UCSD-AML1 (cell line): Measurements from ENCODE around the gene CIBAR2.
A peak's percentile ranks its signal among the peaks of the same experiment; 100 is the strongest.

ENCODE experiments used
- DNase-seq: peaks from one replicate; lab custom pipeline; 2025; ENCODE audit not compliant: unreplicated experiment; lab: John Stamatoyannopoulos, UW

CIBAR2 gene

DNA sequence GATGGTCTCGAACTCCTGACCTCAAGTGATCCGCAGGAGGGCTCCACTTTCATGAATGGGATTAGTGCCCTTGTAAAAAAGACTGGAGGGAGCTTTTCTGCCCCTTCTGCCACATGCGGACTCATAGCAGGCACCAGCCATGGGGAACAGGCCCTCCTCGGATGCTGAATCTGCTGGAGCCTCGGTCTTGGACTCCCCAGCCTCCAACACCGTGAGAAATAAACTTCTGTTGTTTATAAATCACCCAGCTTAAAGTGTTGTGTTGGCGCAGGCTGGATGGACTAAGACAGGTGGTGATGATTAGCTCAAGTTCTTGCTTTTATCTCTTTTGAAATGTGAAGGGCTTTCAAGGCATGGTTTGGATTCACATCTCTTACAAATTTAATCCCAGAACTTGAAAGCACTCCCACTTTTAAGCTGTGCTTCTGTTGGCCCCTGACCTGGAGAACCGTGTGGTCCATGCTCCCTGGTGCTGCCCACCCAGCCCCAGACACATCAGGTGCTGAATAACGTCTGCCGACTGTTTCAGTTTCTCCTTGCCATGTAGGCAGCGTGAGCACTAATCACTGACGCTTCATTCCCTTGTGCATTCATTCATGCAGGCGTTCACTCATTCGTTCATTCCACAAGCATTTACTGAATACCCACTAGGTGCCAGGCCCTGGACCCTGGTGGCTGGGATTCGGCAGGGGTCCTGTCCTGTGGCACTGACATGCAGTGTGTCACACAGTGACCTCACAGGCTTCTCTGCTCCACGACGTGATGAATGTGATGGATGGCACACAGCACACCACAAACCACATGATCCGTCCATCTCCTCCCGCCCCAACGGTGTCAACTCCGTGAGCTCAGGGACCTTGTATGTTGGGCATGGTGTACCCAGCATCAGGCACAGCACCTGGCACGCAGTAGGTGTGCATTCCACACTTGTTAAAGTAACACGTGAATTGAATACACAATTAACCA, 8.9 kb downstream of the CIBAR2 start:
- DNase-seq, result no peak

DNA sequence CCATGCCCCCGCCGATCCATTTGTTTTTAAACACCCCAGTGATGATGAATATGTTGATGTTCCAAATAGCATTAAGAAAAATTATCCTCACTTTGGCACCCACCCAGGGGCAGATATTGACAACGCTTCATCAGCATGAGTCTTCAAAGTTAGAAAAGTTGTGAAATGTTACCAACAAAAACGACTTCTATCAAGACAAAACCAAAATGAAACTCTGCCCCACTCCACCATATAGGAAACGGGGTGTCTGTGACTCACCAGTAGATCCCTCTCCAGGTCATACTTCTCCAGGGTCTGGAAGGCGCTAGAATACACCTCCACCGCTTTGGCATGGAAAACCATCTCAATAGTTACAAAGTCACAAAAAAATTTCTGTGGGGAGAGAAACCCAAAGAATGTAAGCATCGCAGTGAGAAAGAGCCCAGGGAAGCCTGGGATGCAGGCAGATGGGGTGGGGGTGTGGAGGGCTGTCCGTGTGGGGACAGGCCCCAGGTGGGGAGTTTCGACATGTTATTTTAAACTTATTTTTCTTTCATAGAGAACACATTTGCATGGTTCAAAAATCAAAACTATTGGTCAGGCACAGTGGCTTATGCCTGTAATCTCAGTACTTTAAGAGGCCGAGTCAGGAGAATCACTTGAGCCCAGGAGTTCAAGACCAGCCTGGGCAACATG, 10.2 kb downstream of the CIBAR2 start:
- no peak for DNase-seq

DNA sequence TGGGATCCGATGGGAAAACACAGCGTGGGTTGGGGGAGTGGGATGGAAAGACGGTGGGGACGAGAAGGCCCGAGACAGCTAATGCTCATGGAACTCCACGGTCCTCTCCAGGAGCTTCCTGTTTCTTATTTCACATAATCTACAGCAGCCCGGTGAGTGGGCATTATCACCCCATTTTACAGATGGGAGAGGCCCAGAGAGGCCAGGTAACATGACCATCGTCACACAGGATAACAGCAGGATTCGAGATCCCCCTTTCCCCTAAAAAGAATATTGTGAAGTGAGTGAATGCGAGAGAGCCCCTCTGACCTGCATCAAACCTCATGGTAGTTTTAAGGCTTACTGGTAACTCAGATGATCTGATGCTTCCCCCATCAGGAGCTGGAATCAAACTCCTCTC, 12.0 kb downstream of the CIBAR2 start:
- no peak for DNase-seq

DNA sequence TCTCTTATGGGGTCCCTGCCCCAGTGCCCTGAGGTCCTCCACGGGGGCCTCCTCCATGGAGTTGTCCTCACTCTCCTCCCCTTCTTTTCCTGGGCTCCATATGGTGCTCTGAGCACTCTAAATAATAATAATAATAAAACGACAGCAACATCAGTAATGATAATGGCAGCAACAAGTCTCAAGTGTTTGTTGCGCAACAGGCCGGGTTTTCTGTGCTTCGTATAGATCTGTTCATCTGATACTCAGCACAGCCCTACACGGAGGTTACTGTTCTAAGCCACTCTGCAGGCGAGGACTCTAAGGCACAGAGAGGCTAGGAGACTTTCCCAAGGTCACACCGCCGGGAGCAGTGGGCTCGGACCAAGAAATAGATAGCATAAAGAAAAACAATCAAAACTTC, 13.7 kb downstream of the CIBAR2 start:
- DNase-seq, result no peak

DNA sequence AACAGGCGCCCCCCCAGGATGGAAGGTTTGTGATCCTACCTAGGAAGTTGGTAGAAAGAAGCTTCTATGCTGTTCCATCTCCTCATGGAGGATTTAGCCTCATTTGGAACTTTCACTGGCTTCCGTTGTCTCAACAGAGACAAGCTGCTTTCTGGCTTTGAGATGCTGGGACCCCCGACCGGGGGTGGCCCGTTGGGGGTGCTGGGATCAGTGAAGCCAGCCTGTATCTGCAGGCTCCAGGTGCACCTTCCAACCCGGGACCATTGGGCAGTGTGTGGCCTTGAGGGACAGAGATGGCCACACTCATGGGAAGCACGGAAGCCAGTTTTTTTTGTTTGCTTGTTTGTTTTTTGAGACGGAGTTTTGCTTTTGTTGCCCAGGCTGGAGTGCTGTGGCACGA, 15.4 kb downstream of the CIBAR2 start:
- no peak for DNase-seq

DNA sequence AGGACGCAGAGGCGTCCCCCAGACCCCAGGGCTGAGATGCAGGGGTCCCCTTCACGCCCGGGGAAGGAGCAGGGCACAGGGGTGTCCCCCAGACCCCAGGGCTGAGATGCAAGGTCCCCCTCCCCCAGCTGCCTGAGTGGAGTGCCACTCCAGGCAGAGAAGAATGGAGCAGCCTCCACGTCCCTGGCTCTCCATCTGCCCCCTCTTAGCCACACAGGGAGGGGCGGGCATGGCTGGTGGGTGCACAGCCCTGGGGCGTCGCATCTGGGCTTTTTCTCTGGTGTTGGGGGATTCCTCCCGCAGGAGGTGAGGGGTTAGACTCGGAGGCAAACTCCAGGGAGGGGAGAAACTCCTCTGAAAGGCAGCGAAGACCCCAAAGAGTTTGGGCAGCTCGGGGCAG, 17.5 kb downstream of the CIBAR2 start:
- DNase-seq, result no peak

DNA sequence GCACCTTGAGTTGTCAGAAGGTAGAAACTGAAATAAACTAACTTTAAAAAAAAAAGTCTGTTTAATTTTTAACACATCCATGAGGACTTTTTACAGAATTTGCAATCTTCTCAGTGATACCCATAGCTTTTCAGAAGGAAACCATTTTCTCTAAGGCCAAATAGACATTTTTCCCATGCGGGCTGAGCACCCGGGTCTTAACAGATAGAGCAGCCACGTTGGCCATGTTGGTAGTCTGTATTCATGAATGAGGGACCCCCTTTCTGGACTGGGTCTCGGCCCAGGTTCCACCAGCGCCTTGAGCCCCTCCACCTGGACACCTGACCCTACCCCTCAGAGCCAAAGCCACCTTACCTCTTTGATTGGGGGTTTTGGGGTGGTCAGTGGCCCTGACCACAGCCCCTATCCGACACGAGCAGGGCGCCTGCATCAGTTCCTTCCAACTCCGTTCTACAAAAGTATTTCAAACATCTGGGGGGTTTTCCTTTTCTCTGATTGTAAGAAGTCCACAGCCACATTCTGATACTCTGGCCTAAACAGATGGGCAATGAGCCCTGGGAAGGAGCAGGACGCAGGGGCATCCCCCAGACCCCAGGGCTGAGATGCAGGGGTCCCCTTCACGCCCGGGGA, 18.0 kb downstream of the CIBAR2 start:
- no peak for DNase-seq

DNA sequence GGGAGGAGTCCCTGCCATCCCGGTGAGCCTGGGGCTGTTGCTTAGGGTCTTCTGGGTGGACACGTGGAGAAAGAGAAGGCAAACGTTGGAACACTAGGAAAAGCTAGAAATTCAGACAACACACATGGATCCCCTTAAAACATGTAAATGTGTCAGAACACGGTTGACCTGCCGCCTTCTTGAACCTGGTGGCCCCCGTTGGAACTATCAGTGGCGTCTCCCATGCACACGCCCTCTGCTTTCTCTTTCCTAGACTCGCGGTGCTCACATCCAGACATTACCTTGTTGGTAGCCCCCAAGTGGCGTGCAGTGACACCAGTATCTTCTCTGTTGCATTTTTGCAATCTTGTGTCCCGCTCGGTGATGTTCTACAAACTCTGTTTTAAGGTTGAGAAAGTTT, 18.6 kb downstream of the CIBAR2 start:
- DNase-seq, result no peak

DNA sequence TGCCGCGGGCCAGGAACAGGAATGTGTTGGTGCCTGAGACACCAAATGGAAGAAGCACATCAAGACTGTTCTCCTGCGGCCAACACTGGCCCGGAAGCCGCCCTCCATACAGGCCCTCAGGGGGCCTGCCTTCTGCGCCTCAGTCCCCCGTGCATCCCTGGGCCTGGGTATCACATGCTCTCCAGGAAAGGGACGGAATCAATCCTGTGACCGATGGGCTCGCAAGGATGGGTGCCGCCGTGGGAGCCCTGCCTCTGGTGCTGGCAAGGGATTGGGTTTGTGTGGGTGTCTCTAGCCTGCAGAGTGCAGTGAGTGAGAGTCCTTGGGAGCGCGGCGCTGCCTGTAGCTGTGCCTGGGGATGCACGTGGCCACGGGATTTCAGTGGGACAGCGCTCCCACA, 19.4 kb downstream of the CIBAR2 start:
- no peak for DNase-seq

DNA sequence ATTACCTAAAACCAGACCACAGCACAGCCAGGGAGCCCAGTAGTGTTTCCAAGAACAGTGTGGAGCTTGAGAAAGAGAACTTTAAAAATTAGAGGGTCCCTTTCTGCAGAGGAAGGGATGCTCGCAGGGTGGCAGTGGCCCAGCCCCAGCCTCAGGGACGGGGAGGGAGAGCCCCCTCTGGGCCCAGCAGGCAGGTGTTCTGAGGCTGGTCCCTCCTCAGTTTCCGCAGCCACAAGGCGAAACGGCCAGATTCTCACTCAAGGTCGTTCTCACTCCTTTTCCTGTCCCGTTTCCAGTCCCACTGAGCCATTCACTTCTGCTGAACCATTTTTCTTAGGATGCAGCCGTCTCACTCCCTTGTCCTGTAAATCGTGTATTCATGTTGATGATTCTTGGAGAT, 20.0 kb downstream of the CIBAR2 start:
- no peak for DNase-seq

DNA sequence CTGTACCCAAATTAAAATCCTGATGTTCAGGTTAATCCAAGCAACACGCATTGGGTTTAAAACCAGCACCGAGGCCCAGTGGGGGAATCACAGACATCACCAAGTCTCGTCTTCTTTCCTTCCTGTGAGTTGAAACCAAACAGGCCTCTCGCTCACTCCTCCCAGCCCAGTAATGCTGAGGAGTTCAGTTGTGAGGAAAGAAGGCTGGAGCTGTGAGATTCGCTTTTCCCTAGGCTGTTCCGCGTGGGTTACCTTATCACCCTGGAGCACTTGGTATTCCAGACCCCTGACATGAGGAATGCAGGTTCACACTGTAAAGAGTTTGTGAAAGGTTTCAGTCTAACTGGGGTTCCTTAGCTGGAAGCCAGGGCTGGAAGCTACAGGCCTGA, 20.8 kb downstream of the CIBAR2 start:
- DNase-seq, result no peak

DNA sequence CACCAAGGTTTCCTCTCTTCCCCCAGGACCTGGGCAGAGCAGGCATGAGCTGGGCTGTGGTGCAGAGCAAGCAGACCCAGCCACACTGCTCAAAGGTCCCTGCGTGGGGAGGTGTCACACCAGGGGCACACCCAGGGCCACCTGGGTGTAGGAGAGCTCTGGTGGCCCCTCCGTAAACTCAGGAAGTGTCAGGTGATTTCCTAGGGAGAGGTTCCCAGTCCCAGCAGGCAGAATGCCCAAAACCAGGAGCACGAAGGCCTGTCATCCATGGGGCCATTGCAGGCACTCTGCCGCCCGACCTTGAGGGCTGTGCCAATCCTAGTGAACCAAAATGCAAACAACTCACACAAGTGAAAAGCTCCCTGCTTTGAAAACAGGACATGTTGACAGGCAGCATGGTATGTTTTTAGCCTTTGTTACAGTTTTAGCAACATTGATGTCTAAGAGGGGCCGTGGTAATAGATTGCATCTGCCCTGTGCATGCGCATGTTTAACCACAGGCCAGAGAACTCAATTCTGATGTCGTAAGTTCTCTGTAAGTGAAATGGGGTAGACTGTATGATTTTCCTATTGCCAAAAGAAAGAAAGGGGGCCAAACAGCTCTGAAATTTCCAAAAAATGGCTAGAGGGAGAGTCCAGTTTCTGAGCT, 21.3 kb downstream of the CIBAR2 start:
- DNase-seq, result no peak

DNA sequence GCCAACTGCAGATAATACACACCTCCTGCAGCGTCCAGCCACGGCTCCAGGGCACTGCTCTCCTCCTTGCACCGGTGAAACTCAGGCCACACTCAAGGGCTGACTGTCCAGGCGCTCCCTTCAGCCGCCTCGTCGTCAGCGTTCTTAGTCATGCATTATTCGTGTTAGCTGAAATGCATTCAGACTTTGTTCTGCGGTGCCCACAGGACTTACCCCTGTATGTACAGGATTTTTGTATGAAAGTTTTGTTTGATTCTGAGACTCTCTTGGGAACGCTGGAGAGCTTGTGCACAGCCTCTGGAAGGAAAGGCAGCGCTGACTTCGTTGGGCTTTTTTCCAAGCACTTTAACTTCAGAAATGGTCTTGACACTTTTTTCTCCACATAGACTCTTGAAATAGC, 22.1 kb downstream of the CIBAR2 start:
- no peak for DNase-seq

DNA sequence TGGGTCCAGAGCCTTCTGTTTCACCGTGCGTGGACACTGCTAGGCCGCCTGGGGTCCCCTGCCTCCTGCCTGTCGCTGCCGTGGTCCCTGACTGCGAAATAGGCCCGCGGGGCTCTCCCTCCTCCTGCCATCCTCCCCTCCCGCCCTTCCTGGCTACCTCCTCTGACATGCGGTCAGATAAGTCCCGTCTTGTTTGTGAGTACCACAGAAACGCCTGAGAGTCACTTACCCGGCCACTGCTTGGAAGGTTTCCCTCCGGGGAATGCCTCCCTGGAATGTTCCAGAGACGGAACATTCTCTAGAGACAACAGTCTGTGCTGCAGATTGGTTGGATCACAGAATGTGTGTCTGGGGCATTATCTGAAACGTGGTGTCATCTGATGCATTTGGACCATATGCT, 22.7 kb downstream of the CIBAR2 start:
- DNase-seq, result no peak

DNA sequence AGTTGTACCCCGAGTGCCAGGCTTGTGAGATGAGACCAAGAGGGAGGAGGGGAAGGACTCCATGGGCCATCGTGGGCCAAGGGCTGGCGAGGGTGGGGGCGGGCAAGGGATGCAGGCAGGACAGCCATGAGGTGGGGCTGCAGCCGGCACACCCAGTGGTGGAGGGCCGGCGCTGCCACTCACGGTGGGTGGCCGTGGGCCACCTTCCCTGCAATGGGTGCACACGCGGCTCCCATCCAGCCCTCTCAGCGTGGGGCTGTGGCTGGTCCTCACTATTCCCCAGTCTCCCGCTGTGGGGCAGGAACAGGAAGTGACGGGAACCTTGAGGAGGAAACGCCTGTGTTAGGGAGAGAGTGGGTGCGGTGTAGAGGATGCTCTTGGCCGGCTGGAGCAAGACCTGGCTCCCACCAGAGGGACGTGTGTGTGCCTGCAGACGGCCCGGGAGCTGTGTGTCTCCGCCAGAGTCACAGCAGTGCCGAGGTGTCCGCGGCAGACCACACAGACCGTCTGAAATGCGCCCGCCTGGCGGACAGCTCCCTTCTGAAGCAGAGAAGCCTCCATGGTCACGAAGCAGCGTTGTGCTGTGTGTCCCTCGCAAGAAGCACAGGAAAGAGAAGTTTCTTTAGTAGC, 23.6 kb downstream of the CIBAR2 start:
- DNase-seq, result peak; percentile 41

DNA sequence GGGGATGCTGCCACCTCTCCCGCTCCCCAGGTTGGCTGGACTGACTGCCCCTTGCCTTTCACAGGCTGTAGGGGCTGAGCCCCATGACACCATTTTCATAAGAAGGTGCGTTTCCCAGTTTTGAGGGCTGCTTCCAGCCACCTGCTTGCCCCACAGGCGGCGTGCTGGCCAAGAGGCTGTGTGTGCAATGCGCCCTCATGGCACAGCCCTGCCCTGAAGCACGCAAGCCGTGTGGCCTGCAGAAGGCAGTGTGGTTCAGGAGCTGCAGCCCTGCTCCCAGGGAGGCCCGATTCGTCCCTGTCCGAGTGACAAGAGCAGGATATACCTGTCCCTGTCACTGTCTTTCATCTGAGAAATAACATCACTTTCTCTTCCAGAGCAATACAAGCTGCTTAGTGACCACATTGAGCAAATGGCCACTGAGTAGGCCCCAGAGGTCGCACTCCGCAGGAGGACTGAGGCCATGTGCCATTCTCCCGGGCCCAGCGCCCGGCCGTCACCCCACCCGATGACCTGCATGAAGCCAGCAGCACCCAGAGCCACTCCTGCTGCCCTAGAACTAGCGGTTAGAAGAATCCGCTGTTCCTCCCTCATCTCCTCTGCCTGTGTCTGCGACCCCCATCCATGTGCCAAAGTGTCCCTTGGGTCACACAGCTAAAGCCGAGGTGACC, 24.2 kb downstream of the CIBAR2 start:
- no peak for DNase-seq

DNA sequence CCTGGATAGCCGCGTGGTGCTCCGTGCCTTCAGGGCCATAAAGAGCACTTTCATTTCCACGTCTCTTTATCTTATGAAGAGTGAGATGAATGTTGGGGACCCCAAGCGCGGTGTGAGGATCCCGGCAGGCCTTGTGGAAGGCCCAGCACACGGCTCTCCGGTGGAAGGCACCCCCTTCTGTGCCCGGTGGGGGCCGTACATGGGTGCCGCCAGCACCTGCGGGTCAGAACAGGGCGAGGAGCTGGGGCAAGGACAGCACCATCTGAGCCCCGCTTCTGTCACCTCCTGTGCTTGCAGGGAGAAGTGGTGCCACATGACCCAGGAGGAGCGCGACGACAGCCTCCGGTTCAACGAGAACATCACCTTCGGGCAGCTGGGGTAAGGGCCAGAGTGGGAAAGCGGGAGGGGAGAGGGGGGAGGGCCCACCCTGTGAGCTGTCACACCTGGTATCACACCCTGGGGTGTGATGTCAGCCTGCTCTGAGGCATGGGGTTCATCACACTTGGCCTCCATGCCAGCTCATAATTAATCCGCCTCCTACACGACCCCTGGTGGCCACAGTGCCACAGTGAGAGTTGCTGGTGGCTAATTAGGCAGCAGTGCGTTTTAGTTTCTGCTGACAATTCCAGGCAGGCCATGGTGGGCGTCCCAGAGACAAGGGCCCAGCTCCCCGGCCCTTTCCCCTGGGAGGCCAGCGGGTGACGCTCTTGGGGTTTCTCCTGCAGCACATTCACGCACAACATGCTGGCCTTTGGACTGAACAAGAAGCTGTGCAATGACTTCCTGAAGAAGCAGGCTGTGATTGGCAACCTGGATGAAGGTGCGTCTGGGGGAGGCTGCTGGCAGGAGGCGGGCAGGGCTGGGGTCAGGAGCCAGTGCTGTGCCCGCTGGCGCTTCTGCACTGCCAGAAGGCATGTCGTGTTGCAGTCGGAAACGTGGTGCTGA, 25.7 kb downstream of the CIBAR2 start:
- peak; percentile 71 for DNase-seq

DNA sequence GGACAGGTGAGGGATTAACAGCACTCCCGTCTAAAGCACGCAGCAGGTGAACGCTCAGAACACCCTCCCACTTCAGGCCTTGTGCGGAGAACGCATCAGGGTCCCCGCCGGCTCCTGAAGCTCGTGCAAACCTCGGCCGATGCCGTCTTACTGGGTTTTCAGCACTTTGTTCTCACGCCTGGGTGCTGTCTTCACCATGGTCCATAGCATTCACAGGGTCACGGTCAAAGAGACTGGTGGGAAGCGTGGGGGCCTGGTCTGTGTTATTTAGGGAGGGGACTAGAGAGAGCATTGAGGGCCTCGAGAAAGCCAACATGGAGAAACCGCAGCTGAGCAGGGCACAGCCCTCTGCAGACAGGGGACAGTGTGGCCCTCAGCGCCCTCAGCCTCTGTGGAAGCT, 26.6 kb downstream of the CIBAR2 start:
- no peak for DNase-seq

DNA sequence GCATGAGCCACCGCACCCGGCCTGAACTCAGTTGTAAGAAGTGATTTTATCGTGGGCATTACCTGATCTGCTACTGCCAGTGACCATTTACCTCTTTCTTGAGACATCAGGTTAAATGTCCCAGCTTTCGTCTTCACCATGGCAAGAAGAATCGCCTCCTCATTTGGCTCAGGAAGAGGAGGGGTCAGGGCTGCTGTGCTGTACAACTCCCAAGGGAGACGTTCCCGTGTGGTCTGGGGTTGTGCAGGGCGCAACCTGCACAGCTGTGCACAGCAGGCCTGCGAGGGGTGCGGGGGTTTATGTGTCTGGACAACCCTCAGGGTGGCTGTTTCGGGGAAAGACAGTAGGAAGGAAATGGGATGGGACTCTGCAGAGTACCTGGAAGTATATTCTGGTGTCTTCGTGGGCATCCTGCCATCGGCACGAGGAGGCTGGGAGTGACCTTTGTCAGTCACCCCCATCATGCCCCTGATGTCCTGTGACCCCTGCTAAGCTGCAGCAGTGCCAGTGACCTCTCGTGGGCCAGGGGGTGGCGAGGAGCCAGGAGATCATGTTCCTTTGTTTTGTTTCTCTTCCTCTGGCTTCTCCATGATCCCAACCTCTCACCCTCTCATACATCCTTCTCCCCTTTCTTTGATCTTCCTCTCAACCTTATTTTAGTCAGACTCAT, 27.3 kb downstream of the CIBAR2 start:
- DNase-seq, result no peak
